Measurements from ENCODE around the gene TSHZ1. TPM values are rescaled to one million over a fixed set of nuclear protein-coding genes. Genes with fewer than 3 reads are reported as not detected.

Gene TSHZ1
- 1.7 and 6.9 TPM in 2 replicates for total RNA-seq (ENCODE audit: low replicate concordance)

GRCh38 chr18:75210274-75211001, at the start of gene TSHZ1:
TSS of gene TSHZ1 (plus strand) at chr18:75210797. CDS start at chr18:75211877, 1,080 bp downstream.

GRCh38 chr18:75209129-75209950, 1.3 kb upstream of the TSHZ1 start, which contains the start of gene PTGR3:
TSS of gene PTGR3 (minus strand) at chr18:75209139. CDS start at chr18:75209058, 81 bp downstream.

Other genes starting within 250 kb of the TSHZ1 start
- 6.8 and 12.5 TPM in 2 replicates for gene PTGR3, start 1.7 kb upstream of the TSHZ1 start, total RNA-seq (ENCODE audit: low replicate concordance)
- gene SMIM21, start 216.9 kb downstream of the TSHZ1 start, total RNA-seq (ENCODE audit: low replicate concordance) = not detected in 2 replicates

Data from smooth muscle cell of the coronary artery (primary cell).